ENCODE results near the gene KRABD2.

The KRABD2 gene

GRCh38 chr17:8376271-8377067 is at the start of gene KRABD2:
Gene KRABD2 (minus strand): TSS chr17:8376704.
- ATAC-seq (ENCODE audit: low read depth in 2 of 2) = peak; percentile 99 to 100
- H3K27ac Mint-ChIP-seq = peak within 1 kb of the TSS; percentile 10 to 94 (median 80)
- DNase-seq = peak; percentile 85
- no peaks in the 10 kb centered on the region for H3K27me3 Mint-ChIP-seq
- H3K4me3 Mint-ChIP-seq = peak within 1 kb of the TSS; percentile 83 to 96 (median 90)
- H3K36me3 Mint-ChIP-seq = peaks cover 7 to 13% of the 10 kb centered on the region in 2 donors
- H3K4me1 Mint-ChIP-seq = peaks cover 25 to 53% (median 47%) of the 10 kb centered on the region in 3 donors
- no peaks in the 10 kb centered on the region for H3K9me3 Mint-ChIP-seq

GRCh38 chr17:8421571-8421970 is 45.1 kb upstream of the KRABD2 start:
- peak overlapping the region in 1 of 6 donors; percentile 45 for H3K27ac Mint-ChIP-seq
- ATAC-seq (ENCODE audit: low read depth in 2 of 2) = no peak
- H3K27me3 Mint-ChIP-seq = peaks cover 47 to 77% (median 73%) of the 10 kb centered on the region in 3 donors
- H3K4me3 Mint-ChIP-seq = no peak overlapping the region
- no peaks in the 10 kb centered on the region for H3K4me1 Mint-ChIP-seq
- peaks cover 0 to 17% of the 10 kb centered on the region in 2 donors for H3K36me3 Mint-ChIP-seq
- peaks cover 0 to 8% (median 5%) of the 10 kb centered on the region in 7 donors for H3K9me3 Mint-ChIP-seq
- no peak for DNase-seq

GRCh38 chr17:8420041-8420934 is 43.8 kb upstream of the KRABD2 start:
- Mint-ChIP-seq H3K27me3 (peaks cover 48 to 82% (median 76%) of the 10 kb centered on the region in 3 donors), H3K36me3 (peaks cover 0 to 17% of the 10 kb centered on the region in 2 donors), H3K9me3 (peaks cover 0 to 8% (median 5%) of the 10 kb centered on the region in 7 donors), H3K4me3 (no peak overlapping the region), H3K4me1 (no peaks in the 10 kb centered on the region), H3K27ac (no peak overlapping the region)
- ATAC-seq (ENCODE audit: low read depth in 2 of 2) = no peak
- no peak for DNase-seq

- Mint-ChIP-seq H3K9me3 (peaks cover 0 to 8% (median 5%) of the 10 kb centered on the region in 7 donors), H3K27ac (no peak overlapping the region), H3K27me3 (peaks cover 48 to 84% (median 83%) of the 10 kb centered on the region in 3 donors), H3K4me3 (no peak overlapping the region), H3K4me1 (no peaks in the 10 kb centered on the region), H3K36me3 (peaks cover 0 to 17% of the 10 kb centered on the region in 2 donors)
- DNase-seq (no peak), ATAC-seq (ENCODE audit: low read depth in 2 of 2) (no peak)
These were observed 42.8 kb upstream of the KRABD2 start for GRCh38 chr17:8419305-8419704.

- H3K4me3 Mint-ChIP-seq = peak overlapping the region in 1 of 8 donors; percentile 42
- H3K9me3 Mint-ChIP-seq = peaks cover 0 to 8% (median 5%) of the 10 kb centered on the region in 7 donors
- H3K27ac Mint-ChIP-seq = no peak overlapping the region
- H3K27me3 Mint-ChIP-seq = peaks cover 41 to 82% (median 81%) of the 10 kb centered on the region in 3 donors
- DNase-seq = no peak
- no peak for ATAC-seq (ENCODE audit: low read depth in 2 of 2)
- no peaks in the 10 kb centered on the region for H3K4me1 Mint-ChIP-seq
- peaks cover 0 to 17% of the 10 kb centered on the region in 2 donors for H3K36me3 Mint-ChIP-seq
These were observed 42.0 kb upstream of the KRABD2 start for GRCh38 chr17:8418471-8418870.

GRCh38 chr17:8417806-8418205 is 41.3 kb upstream of the KRABD2 start:
- Mint-ChIP-seq H3K27me3 (peaks cover 35 to 80% (median 75%) of the 10 kb centered on the region in 3 donors), H3K27ac (no peak overlapping the region), H3K36me3 (peaks cover 0 to 17% of the 10 kb centered on the region in 2 donors), H3K4me1 (no peaks in the 10 kb centered on the region), H3K4me3 (no peak overlapping the region), H3K9me3 (peaks cover 0 to 8% (median 5%) of the 10 kb centered on the region in 7 donors)
- ATAC-seq (ENCODE audit: low read depth in 2 of 2) (no peak), DNase-seq (no peak)

GRCh38 chr17:8413938-8414337 is 37.4 kb upstream of the KRABD2 start:
- Mint-ChIP-seq H3K9me3 (peaks cover 0 to 8% (median 5%) of the 10 kb centered on the region in 7 donors), H3K27ac (no peak overlapping the region), H3K4me3 (no peak overlapping the region), H3K4me1 (peaks cover 0 to 4% (median 0%) of the 10 kb centered on the region in 3 donors), H3K36me3 (peaks cover 0 to 17% of the 10 kb centered on the region in 2 donors), H3K27me3 (peaks cover 18 to 58% (median 43%) of the 10 kb centered on the region in 3 donors)
- no peak for DNase-seq
- ATAC-seq (ENCODE audit: low read depth in 2 of 2) = no peak

GRCh38 chr17:8413328-8413727 is 36.8 kb upstream of the KRABD2 start:
- Mint-ChIP-seq H3K27me3 (peaks cover 18 to 53% (median 40%) of the 10 kb centered on the region in 3 donors), H3K4me3 (no peak overlapping the region), H3K36me3 (peaks cover 0 to 15% of the 10 kb centered on the region in 2 donors), H3K9me3 (peaks cover 0 to 8% (median 5%) of the 10 kb centered on the region in 7 donors), H3K4me1 (peaks cover 0 to 4% (median 0%) of the 10 kb centered on the region in 3 donors), H3K27ac (no peak overlapping the region)
- ATAC-seq (ENCODE audit: low read depth in 2 of 2) = no peak
- no peak for DNase-seq

GRCh38 chr17:8412089-8412488 is 35.6 kb upstream of the KRABD2 start:
- Mint-ChIP-seq H3K9me3 (peaks cover 0 to 3% (median 2%) of the 10 kb centered on the region in 7 donors), H3K4me3 (no peak overlapping the region), H3K36me3 (peaks cover 0 to 5% of the 10 kb centered on the region in 2 donors), H3K27ac (peak overlapping the region in 1 of 6 donors; percentile 52), H3K27me3 (peaks cover 11 to 50% (median 32%) of the 10 kb centered on the region in 3 donors), H3K4me1 (peaks cover 0 to 4% (median 0%) of the 10 kb centered on the region in 3 donors)
- DNase-seq = no peak
- no peak for ATAC-seq (ENCODE audit: low read depth in 2 of 2)

GRCh38 chr17:8410883-8411238 is 34.4 kb upstream of the KRABD2 start:
- no peak for ATAC-seq (ENCODE audit: low read depth in 2 of 2)
- Mint-ChIP-seq H3K4me1 (peaks cover 0 to 4% (median 0%) of the 10 kb centered on the region in 3 donors), H3K27me3 (peaks cover 6 to 47% (median 20%) of the 10 kb centered on the region in 3 donors), H3K27ac (no peak overlapping the region), H3K36me3 (no peaks in the 10 kb centered on the region), H3K4me3 (no peak overlapping the region), H3K9me3 (no peaks in the 10 kb centered on the region)
- DNase-seq = no peak

- peak; percentile 68 to 85 for ATAC-seq (ENCODE audit: low read depth in 2 of 2)
- DNase-seq = peak; percentile 62
- Mint-ChIP-seq H3K36me3 (no peaks in the 10 kb centered on the region), H3K27me3 (peaks cover 6 to 41% (median 16%) of the 10 kb centered on the region in 3 donors), H3K27ac (peak overlapping the region in 3 of 6 donors; percentile 29 to 34 (median 30)), H3K4me3 (no peak overlapping the region), H3K9me3 (no peaks in the 10 kb centered on the region), H3K4me1 (peaks cover 0 to 4% (median 0%) of the 10 kb centered on the region in 3 donors)
These were observed 33.7 kb upstream of the KRABD2 start for GRCh38 chr17:8409966-8410882.

GRCh38 chr17:8408371-8408770 is 31.9 kb upstream of the KRABD2 start:
- Mint-ChIP-seq H3K9me3 (no peaks in the 10 kb centered on the region), H3K4me1 (peaks cover 0 to 4% (median 0%) of the 10 kb centered on the region in 3 donors), H3K27ac (peak overlapping the region in 1 of 6 donors; percentile 62), H3K36me3 (no peaks in the 10 kb centered on the region), H3K4me3 (no peak overlapping the region), H3K27me3 (peaks cover 0 to 42% (median 10%) of the 10 kb centered on the region in 3 donors)
- ATAC-seq (ENCODE audit: low read depth in 2 of 2) = no peak
- no peak for DNase-seq
